Epithelial cell of esophagus (primary cell): Measurements from ENCODE around the gene SPATA31D3.
"Not testable (repeated sequence)": the region's sequence is repeated elsewhere in the genome, so short reads cannot be mapped to it uniquely, and the experiment has no call there.

Experiments
- DNase-seq: peaks from one replicate; pipeline ENCODE4 v3.0.0; 2010; ENCODE audit warnings: low read depth
- H3K4me3 ChIP-seq: 2 replicates; pipeline ENCODE4 v1.5.1; 2011; ENCODE audit warnings: mild to moderate bottlenecking, low read length, control low read depth
- CTCF ChIP-seq: IDR thresholded peaks from 2 replicates; pipeline ENCODE4 v1.5.1; 2011; ENCODE audit warnings: low read depth, mild to moderate bottlenecking, low read length, control low read depth, inconsistent platforms; ENCODE audit not compliant: insufficient read depth; ENCODE audit errors: missing control alignments

SPATA31D3 gene

GRCh38 chr9:81906671-81907070 lies 36.6 kb upstream of the SPATA31D3 start:
- H3K4me3 ChIP-seq, result no peak overlapping the region
- TF ChIP-seq CTCF, result no peak
- DNase-seq, result peak; percentile 38

- no peak overlapping the region for H3K4me3 ChIP-seq
- DNase-seq, result no peak
- TF ChIP-seq CTCF, result no peak
Measured at GRCh38 chr9:81912135-81912534, 31.2 kb upstream of the SPATA31D3 start.

- DNase-seq, result no peak
- no peak for TF ChIP-seq CTCF
- no peak overlapping the region for H3K4me3 ChIP-seq
Measured at GRCh38 chr9:81915801-81916505, 27.3 kb upstream of the SPATA31D3 start.

- DNase-seq, H3K4me3 ChIP-seq: not testable (repeated sequence)
Measured at GRCh38 chr9:81918507-81918906, 24.8 kb upstream of the SPATA31D3 start.

- not testable (repeated sequence) for DNase-seq, H3K4me3 ChIP-seq
Measured at GRCh38 chr9:81928305-81928704, 15.0 kb upstream of the SPATA31D3 start, which contains the start of gene SPATA31D4. Gene SPATA31D4 (plus strand): TSS chr9:81928428. CDS start chr9:81928514, 86 bp downstream.

GRCh38 chr9:81930147-81930546 lies 13.2 kb upstream of the SPATA31D3 start:
- not testable (repeated sequence) for H3K4me3 ChIP-seq, DNase-seq

- not testable (repeated sequence) for DNase-seq, H3K4me3 ChIP-seq
Measured at GRCh38 chr9:81933547-81933946, 9.8 kb upstream of the SPATA31D3 start.

- not testable (repeated sequence) for H3K4me3 ChIP-seq
Measured at GRCh38 chr9:81948650-81949049, 5.3 kb downstream of the SPATA31D3 start.

GRCh38 chr9:81953096-81953495 lies 9.8 kb downstream of the SPATA31D3 start:
- TF ChIP-seq CTCF, result no peak
- no peak for DNase-seq
- H3K4me3 ChIP-seq, result no peak overlapping the region

More at GRCh38 chr9:81948650-81949049, 5.3 kb downstream of the SPATA31D3 start:
- not testable (repeated sequence) for DNase-seq

- no peak for TF ChIP-seq CTCF
- DNase-seq, result no peak
- no peak overlapping the region for H3K4me3 ChIP-seq
Measured at GRCh38 chr9:81955625-81956024, 12.3 kb downstream of the SPATA31D3 start.
